ENCODE results near the gene RIPK1. TPM values are rescaled to one million over a fixed set of nuclear protein-coding genes. Genes with fewer than 3 reads are reported as not detected.
A peak's percentile ranks its signal among the peaks of the same experiment; 100 is the strongest.
"Not testable (repeated sequence)": the region's sequence is repeated elsewhere in the genome, so short reads cannot be mapped to it uniquely, and the experiment has no call there.

Gene RIPK1
- total RNA-seq, 1 donor from 2014 or later = 4.9 TPM

DNA sequence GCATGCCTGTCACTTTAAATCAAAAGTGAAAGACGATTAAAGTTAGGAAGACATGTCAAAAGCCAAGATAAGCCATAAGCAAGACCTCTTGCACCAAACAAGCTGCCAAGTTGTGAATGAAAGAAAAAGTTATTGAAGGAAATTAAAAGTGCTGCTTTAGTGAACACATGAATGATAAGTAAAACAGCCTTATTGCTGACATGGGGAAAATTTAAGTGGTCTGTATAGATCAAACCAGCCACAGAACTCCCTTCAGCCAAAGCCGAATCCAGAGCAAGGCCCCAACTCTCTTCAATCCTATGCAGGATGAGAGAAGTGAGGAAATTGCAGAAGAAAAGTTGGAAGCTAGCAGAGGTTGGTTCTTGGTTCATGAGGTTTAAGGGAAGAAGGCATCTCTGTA lies 9.3 kb upstream of the RIPK1 start:
- no peak overlapping the region for H3K27ac ChIP-seq
- peaks cover 33% of the 10 kb centered on the region for H3K27me3 ChIP-seq
- H3K4me2 ChIP-seq = no peak overlapping the region
- peaks cover 12% of the 10 kb centered on the region for H3K27me3 Mint-ChIP-seq (ENCODE audit: insufficient read depth, low read depth)
- H3K27ac Mint-ChIP-seq = no peak overlapping the region
- H3K9ac ChIP-seq = no peak overlapping the region
- TF ChIP-seq EZH2 (IDR thresholded peaks at IDR 0.05) (no peak), EZH2phosphoT487 (IDR thresholded peaks at IDR 0.05) (no peak)
- TF ChIP-seq, protein P1, sequence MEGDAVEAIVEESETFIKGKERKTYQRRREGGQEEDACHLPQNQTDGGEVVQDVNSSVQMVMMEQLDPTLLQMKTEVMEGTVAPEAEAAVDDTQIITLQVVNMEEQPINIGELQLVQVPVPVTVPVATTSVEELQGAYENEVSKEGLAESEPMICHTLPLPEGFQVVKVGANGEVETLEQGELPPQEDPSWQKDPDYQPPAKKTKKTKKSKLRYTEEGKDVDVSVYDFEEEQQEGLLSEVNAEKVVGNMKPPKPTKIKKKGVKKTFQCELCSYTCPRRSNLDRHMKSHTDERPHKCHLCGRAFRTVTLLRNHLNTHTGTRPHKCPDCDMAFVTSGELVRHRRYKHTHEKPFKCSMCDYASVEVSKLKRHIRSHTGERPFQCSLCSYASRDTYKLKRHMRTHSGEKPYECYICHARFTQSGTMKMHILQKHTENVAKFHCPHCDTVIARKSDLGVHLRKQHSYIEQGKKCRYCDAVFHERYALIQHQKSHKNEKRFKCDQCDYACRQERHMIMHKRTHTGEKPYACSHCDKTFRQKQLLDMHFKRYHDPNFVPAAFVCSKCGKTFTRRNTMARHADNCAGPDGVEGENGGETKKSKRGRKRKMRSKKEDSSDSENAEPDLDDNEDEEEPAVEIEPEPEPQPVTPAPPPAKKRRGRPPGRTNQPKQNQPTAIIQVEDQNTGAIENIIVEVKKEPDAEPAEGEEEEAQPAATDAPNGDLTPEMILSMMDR (IDR thresholded peaks at IDR 0.05) = no peak
- H3K36me3 Mint-ChIP-seq = peaks cover 2% of the 10 kb centered on the region
- H3K9me3 Mint-ChIP-seq = peaks cover 5% of the 10 kb centered on the region
- H4K20me1 ChIP-seq (ENCODE audit: low read depth) = no peaks in the 10 kb centered on the region
- H2AFZ ChIP-seq (replicated peaks) = no peak overlapping the region
- H3K4me1 Mint-ChIP-seq = peaks cover 18% of the 10 kb centered on the region
- no peaks in the 10 kb centered on the region for H3K79me2 ChIP-seq (ENCODE audit: low read depth)
- H3K4me3 Mint-ChIP-seq = no peak overlapping the region
- DNase-seq (ENCODE audit: low spot score) = no peak
- no peak overlapping the region for H3K4me3 ChIP-seq
- H3F3A ChIP-seq (ENCODE audit: low read depth) = peaks cover 21% of the 10 kb centered on the region
- no peaks in the 10 kb centered on the region for H3K36me3 ChIP-seq
- peaks cover 19% of the 10 kb centered on the region for H3K4me1 ChIP-seq
- no peaks in the 10 kb centered on the region for H3K9me3 ChIP-seq (ENCODE audit: low read depth)

- not testable (repeated sequence) for H3K9ac ChIP-seq; H3K79me2 ChIP-seq (ENCODE audit: low read depth); H3K4me2 ChIP-seq; H3K27ac ChIP-seq; H3K36me3 ChIP-seq; H2AFZ ChIP-seq (replicated peaks); H3K4me1 ChIP-seq; H3K27me3 Mint-ChIP-seq (ENCODE audit: insufficient read depth, low read depth); H3K27ac Mint-ChIP-seq; H3K36me3 Mint-ChIP-seq; H3K4me3 ChIP-seq; H3K4me3 Mint-ChIP-seq; H4K20me1 ChIP-seq (ENCODE audit: low read depth); H3K9me3 ChIP-seq (ENCODE audit: low read depth); DNase-seq (ENCODE audit: low spot score)
- H3K4me1 Mint-ChIP-seq = peaks cover 15% of the 10 kb centered on the region
- H3K27me3 ChIP-seq = peaks cover 31% of the 10 kb centered on the region
- H3K9me3 Mint-ChIP-seq = peaks cover 11% of the 10 kb centered on the region
- H3F3A ChIP-seq (ENCODE audit: low read depth) = peaks cover 18% of the 10 kb centered on the region
Observed at GRCh38 chr6:3060092-3060491, 8.2 kb upstream of the RIPK1 start.

GRCh38 chr6:3061501-3061941 lies 6.8 kb upstream of the RIPK1 start:
- Histone ChIP-seq H3K27ac (no peak overlapping the region), H3K36me3 (no peaks in the 10 kb centered on the region), H3K4me3 (no peak overlapping the region), H4K20me1 (ENCODE audit: low read depth) (no peaks in the 10 kb centered on the region), H3F3A (ENCODE audit: low read depth) (peaks cover 15% of the 10 kb centered on the region), H3K4me1 (no peaks in the 10 kb centered on the region), H3K27me3 (peaks cover 28% of the 10 kb centered on the region), H3K9ac (no peak overlapping the region), H3K9me3 (ENCODE audit: low read depth) (no peaks in the 10 kb centered on the region), H3K79me2 (ENCODE audit: low read depth) (no peaks in the 10 kb centered on the region), H3K4me2 (no peak overlapping the region), H2AFZ (replicated peaks) (no peak overlapping the region)
- Mint-ChIP-seq H3K27me3 (ENCODE audit: insufficient read depth, low read depth) (peaks cover 8% of the 10 kb centered on the region), H3K4me1 (peaks cover 6% of the 10 kb centered on the region), H3K4me3 (no peak overlapping the region), H3K9me3 (peaks cover 19% of the 10 kb centered on the region), H3K36me3 (peaks cover 3% of the 10 kb centered on the region), H3K27ac (no peak overlapping the region)
- no peak for DNase-seq (ENCODE audit: low spot score)
- TF ChIP-seq, protein P1 (IDR thresholded peaks at IDR 0.05) = no peak
- TF ChIP-seq EZH2 (IDR thresholded peaks at IDR 0.05) (no peak), EZH2phosphoT487 (IDR thresholded peaks at IDR 0.05) (no peak)

GRCh38 chr6:3063340-3063732 lies 5.0 kb upstream of the RIPK1 start:
- not testable (repeated sequence) for H3K36me3 ChIP-seq; H3K4me1 ChIP-seq; H3K36me3 Mint-ChIP-seq; H3K79me2 ChIP-seq (ENCODE audit: low read depth); H3K27me3 Mint-ChIP-seq (ENCODE audit: insufficient read depth, low read depth); H3K27ac Mint-ChIP-seq; H3K27ac ChIP-seq; H3K9ac ChIP-seq; H3K9me3 ChIP-seq (ENCODE audit: low read depth); DNase-seq (ENCODE audit: low spot score); H4K20me1 ChIP-seq (ENCODE audit: low read depth)
- peaks cover 28% of the 10 kb centered on the region for H3K9me3 Mint-ChIP-seq
- H3F3A ChIP-seq (ENCODE audit: low read depth) = peaks cover 28% of the 10 kb centered on the region
- peak overlapping the region; percentile 83 for H3K4me2 ChIP-seq
- peaks cover 32% of the 10 kb centered on the region for H3K27me3 ChIP-seq
- peak overlapping the region; percentile 43 for H3K4me3 Mint-ChIP-seq
- H2AFZ ChIP-seq (replicated peaks) = peak overlapping the region; percentile 84
- peak overlapping the region; percentile 58 for H3K4me3 ChIP-seq
- peaks cover 12% of the 10 kb centered on the region for H3K4me1 Mint-ChIP-seq
